Ovary (tissue), 9 donors: Measurements from ENCODE around the gene GPR156. TPM values are rescaled to one million over a fixed set of nuclear protein-coding genes. Genes with fewer than 3 reads are reported as not detected.
"Not testable (repeated sequence)": the region's sequence is repeated elsewhere in the genome, so short reads cannot be mapped to it uniquely, and the experiment has no call there.

Source experiments
- DNase-seq, 5 donors: peaks; one replicate each; pipeline ENCODE4 v3.0.0-alpha.2; 2019 to 2020
- H3K27ac ChIP-seq, 2 donors: fragments of 200-600 bp; one replicate each; pipeline versions ENCODE4 v1.5.1 to v1.8.0; 2019 to 2022
- H3K27me3 ChIP-seq: fragments of 200-600 bp; one replicate; pipeline ENCODE4 v1.8.0; 2022
- H3K36me3 ChIP-seq: fragments of 200-600 bp; sonication (generic); one replicate; pipeline ENCODE4 v1.5.1; 2019
- H3K4me1 ChIP-seq: one replicate; pipeline ENCODE4 v1.8.1; 2013; ENCODE audit warnings: mild to moderate bottlenecking, moderate library complexity; ENCODE audit not compliant: insufficient read depth
- H3K4me3 ChIP-seq: fragments of 200-600 bp; sonication (generic); one replicate; pipeline ENCODE4 v1.5.1; 2017
- H3K9me3 ChIP-seq, 2 donors: fragments of 200-600 bp in 1 of 2; sonication (generic) in 1 of 2; one replicate each; pipeline versions ENCODE4 v1.5.1 to v1.8.1; 2013 to 2019; ENCODE audit warnings: mild to moderate bottlenecking in 1 of 2, moderate library complexity in 1 of 2
- EP300 ChIP-seq: sonication (generic); formaldehyde crosslinking; IDR thresholded peaks from one replicate; pipeline ENCODE4 v1.6.1; 2017; ENCODE audit warnings: antibody characterized with exemption
- POLR2A ChIP-seq: fragments of 450-650 bp; IDR thresholded peaks from one replicate; pipeline ENCODE4 v1.6.1; 2017; ENCODE audit warnings: antibody characterized with exemption, mild to moderate bottlenecking, moderate library complexity
- WGBS, 3 donors: extraction: QIAGEN DNeasy Blood & Tissue Kit in 1 of 3; methylation state at CpG; one replicate each; pipeline versions ENCODE4 v1.1.5 to v1.1.7; 2013 to 2017; 5-methylcytosine and 5-hydroxymethylcytosine counted together
- intact Hi-C, 4 donors: fragments of 100-400 bp; cut with DNase I; formaldehyde crosslinking; loops; one replicate each; pipeline versions ENCODE4 v1.11.0 to v1.15.1; 2022 to 2023
- polyA plus RNA-seq, 2 donors: library from polyadenylated mRNA; stranded (reverse); fragments of 200-250 nt in 1 of 2; fragments of 350-450 nt in 1 of 2; fragmentation: Illumina TruSeq in 1 of 2; extraction: RNeasy Lipid Tissue Mini Kit (QIAGEN cat#74804) in 1 of 2; gene quantifications; one replicate each; pipeline ENCODE4 v1.2.3, GENCODE V29; 2013 to 2014
- total RNA-seq, 7 donors: library from RNA; depleted of rRNA in 2 of 7; stranded (reverse); fragments of >200 nt in 2 of 7; fragmentation: NEBNext Ultra II Directional in 3 of 7; extraction: Animal tissue kit (Norgen Biotek cat#: 25700) in 3 of 7; gene quantifications; one replicate each; pipeline versions ENCODE4 v1.1.0 to v1.2.4, GENCODE V29; 2016 to 2023
- TF ChIP-seq, protein P1 (sequence below), 3 donors: fragments of 450-650 bp in 2 of 3; fragments of 200-600 bp in 1 of 3; IDR thresholded peaks; one replicate each; pipeline versions ENCODE4 v1.5.1 to v1.8.0; 2016 to 2022; ENCODE audit warnings: antibody characterized with exemption in 3 of 3, mild to moderate bottlenecking in 1 of 3
- donor health status: DM: no; HTN: no; CAD: no; lungs with moderate emphysema.
- donor health status: DM: no; HTN: no; CAD: no.
- donor health status: Bipolar disorder and iron deficiency.
- donor health status: DM: yes; HTN: yes; CAD: no.
- donor health status: DM: no; HTN: no; CAD: no.
- donor health status: DM: yes; HTN: yes; CAD: no.

The GPR156 gene
- total and polyA plus RNA-seq, 9 donors: 0.24 to 3.5 (median 1.4) TPM

DNA sequence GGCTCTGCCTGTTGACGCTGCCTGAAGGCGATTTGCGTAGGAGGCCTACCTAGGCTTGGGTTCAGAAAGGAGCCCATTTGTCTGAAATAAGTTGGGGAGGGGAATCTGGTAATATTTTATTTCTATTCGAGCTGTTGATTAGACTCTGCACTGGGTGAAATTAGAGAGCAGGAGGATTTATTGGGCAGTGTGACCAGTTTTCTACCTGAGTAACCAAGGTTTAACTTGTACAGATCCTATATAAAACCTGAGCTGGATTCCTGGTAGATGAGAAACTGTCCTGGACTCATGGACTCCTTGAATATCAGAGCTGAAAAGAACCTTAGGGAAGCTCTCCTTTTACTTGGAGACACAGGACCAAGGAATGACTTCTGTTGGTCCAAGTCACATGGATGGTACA lies 19.6 kb upstream of the GPR156 start:
- TF ChIP-seq POLR2A (no peak), EP300 (no peak)
- TF ChIP-seq, protein P1, sequence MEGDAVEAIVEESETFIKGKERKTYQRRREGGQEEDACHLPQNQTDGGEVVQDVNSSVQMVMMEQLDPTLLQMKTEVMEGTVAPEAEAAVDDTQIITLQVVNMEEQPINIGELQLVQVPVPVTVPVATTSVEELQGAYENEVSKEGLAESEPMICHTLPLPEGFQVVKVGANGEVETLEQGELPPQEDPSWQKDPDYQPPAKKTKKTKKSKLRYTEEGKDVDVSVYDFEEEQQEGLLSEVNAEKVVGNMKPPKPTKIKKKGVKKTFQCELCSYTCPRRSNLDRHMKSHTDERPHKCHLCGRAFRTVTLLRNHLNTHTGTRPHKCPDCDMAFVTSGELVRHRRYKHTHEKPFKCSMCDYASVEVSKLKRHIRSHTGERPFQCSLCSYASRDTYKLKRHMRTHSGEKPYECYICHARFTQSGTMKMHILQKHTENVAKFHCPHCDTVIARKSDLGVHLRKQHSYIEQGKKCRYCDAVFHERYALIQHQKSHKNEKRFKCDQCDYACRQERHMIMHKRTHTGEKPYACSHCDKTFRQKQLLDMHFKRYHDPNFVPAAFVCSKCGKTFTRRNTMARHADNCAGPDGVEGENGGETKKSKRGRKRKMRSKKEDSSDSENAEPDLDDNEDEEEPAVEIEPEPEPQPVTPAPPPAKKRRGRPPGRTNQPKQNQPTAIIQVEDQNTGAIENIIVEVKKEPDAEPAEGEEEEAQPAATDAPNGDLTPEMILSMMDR (IDR thresholded peaks at IDR 0.05): no peak
- intact Hi-C loops: no loop called here
- H3K27me3 ChIP-seq: no peaks in the 10 kb centered on the region
- 91 to 92% (median 91%) methylated on average over 4 of the region's 4 CpGs for WGBS, 3 donors
- no peak overlapping the region for H3K4me3 ChIP-seq
- H3K36me3 ChIP-seq: no peaks in the 10 kb centered on the region
- H3K27ac ChIP-seq: no peak overlapping the region
- H3K4me1 ChIP-seq: no peaks in the 10 kb centered on the region
- no peaks in the 10 kb centered on the region for H3K9me3 ChIP-seq
- DNase-seq: no peak

DNA sequence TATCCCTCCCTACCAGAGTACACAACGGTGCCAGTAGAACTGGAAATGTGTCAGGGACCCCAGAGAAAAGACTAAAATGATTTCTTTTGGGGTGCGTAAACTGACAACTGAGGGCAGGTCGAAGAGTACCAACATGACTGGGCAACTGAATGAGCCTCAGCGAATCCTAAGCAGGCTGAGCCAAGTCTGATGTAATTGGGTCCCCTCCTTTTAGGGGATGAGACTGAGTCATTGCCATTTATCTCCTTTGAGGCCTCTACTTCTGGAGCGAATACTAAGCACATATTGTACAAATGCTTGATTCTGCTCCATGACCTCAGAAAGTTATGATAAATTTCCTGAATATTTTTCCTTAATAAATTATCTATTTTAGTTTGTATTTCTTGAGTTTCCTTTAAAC lies 17.3 kb upstream of the GPR156 start:
- 43 to 70% (median 52%) methylated on average over 5 of the region's 5 CpGs for WGBS, 3 donors
- H3K9me3 ChIP-seq: no peaks in the 10 kb centered on the region
- H3K36me3 ChIP-seq: no peaks in the 10 kb centered on the region
- intact Hi-C loops: no loop called here
- TF ChIP-seq, protein P1 (IDR thresholded peaks at IDR 0.05): no peak
- TF ChIP-seq POLR2A (no peak), EP300 (no peak)
- no peak overlapping the region for H3K4me3 ChIP-seq
- H3K27me3 ChIP-seq: no peaks in the 10 kb centered on the region
- DNase-seq: peak in 1 of 5 donors; percentile 43
- no peak overlapping the region for H3K27ac ChIP-seq
- no peaks in the 10 kb centered on the region for H3K4me1 ChIP-seq

DNA sequence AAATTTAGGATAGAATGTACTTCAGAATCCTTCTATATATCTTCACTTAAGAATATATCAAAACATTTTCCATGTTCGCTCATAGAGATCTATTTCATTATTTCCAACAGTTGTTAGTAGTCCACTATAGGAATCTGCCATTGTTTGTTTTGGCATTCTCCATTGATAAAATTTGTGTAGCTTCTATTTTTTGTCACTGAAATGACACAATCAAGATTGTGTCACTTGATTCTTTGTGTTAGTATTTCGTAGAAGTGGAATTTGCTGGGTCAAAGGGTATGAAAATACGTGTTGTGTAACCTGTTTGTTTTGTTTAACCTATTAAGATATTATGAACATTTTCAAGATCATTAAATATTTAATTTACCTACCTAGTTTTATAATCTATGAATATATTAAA lies 15.9 kb upstream of the GPR156 start:
- H3K9me3 ChIP-seq: no peaks in the 10 kb centered on the region
- 78 to 84% (median 83%) methylated on average over 3 of the region's 3 CpGs for WGBS, 3 donors
- H3K36me3 ChIP-seq: no peaks in the 10 kb centered on the region
- intact Hi-C loops: no loop called here
- TF ChIP-seq, protein P1 (IDR thresholded peaks at IDR 0.05): no peak
- TF ChIP-seq POLR2A (no peak), EP300 (no peak)
- H3K4me1 ChIP-seq: no peaks in the 10 kb centered on the region
- no peak overlapping the region for H3K4me3 ChIP-seq
- H3K27me3 ChIP-seq: no peaks in the 10 kb centered on the region
- no peak overlapping the region for H3K27ac ChIP-seq
- no peak for DNase-seq

DNA sequence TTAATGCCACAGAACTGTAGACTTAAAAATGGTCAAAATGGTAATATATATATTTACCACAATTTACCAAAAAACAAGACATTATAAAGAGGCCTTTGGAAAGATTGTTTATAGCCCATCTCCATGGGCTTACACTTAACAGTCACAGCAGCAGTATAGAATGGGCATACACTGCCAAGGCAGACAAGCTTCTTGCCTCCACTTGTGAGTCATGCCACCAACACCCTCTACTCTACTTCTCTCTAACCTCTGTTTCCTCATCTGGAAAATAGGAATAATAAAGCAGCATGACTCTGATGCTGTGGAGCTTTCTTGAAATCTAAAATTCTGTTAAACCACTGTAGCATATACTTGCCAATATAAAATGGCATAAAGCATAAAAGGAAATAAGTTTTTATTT lies 14.4 kb upstream of the GPR156 start:
- no peaks in the 10 kb centered on the region for H3K36me3 ChIP-seq
- TF ChIP-seq POLR2A: no peak
- TF ChIP-seq EP300: no peak
- TF ChIP-seq, protein P1 (IDR thresholded peaks at IDR 0.05): no peak
- H3K4me3 ChIP-seq: no peak overlapping the region
- intact Hi-C loops: no loop called here
- DNase-seq: no peak
- no peaks in the 10 kb centered on the region for H3K27me3 ChIP-seq
- no peaks in the 10 kb centered on the region for H3K9me3 ChIP-seq
- no peaks in the 10 kb centered on the region for H3K4me1 ChIP-seq
- H3K27ac ChIP-seq: no peak overlapping the region

DNA sequence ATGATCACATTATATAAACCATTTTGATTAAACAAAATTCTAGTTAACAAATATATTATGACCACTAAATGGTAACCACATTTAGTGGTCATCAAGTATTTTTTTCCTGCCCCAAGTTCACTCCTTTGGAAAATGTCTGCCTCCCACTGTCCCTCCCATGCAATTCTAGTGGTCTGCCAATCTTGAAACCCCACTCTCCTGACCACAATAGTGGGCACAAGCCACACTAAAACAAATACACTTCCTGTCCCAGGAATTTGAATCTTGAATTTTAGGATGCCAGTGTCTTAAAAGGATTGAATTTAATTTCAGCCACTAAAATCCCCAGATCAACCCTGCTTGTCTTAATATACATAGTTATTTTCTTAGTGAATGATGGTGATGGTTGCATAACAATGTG lies 14.0 kb upstream of the GPR156 start:
- no peak overlapping the region for H3K4me3 ChIP-seq
- H3K36me3 ChIP-seq: no peaks in the 10 kb centered on the region
- H3K27me3 ChIP-seq: no peaks in the 10 kb centered on the region
- H3K4me1 ChIP-seq: no peaks in the 10 kb centered on the region
- intact Hi-C loops: no loop called here
- H3K9me3 ChIP-seq: no peaks in the 10 kb centered on the region
- no peak for TF ChIP-seq EP300
- TF ChIP-seq, protein P1 (IDR thresholded peaks at IDR 0.05): no peak
- no peak for DNase-seq
- no peak overlapping the region for H3K27ac ChIP-seq

DNA sequence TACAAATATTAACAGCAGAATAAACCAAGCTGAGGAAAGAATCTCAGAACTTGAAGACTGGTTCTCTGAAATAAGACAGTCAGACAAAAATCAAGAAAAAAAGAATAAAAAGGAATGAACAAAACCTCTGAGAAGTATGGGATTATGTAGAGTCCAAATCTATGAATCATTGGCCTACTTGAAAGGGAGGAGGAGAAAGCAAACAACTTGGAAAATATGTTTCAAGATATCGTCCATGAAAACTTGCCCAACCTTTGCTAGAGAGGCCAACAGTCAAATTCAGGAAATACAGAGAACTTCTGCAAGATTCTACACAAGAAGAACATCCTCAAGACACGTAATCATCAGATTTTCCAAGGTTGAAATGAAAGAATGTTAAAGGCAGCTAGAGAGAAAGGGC lies 6.5 kb upstream of the GPR156 start:
- not testable (repeated sequence) for DNase-seq
- 48 to 70% (median 51%) methylated on average over 2 of the region's 2 CpGs for WGBS, 3 donors

More for the DNA sequence above, 6.5 kb upstream of the GPR156 start:
- H3K27ac ChIP-seq, H3K36me3 ChIP-seq, H3K4me3 ChIP-seq, H3K27me3 ChIP-seq, intact Hi-C loops, H3K9me3 ChIP-seq, H3K4me1 ChIP-seq: not testable (repeated sequence)
